ENCODE results near the gene CSTB.

DNA sequence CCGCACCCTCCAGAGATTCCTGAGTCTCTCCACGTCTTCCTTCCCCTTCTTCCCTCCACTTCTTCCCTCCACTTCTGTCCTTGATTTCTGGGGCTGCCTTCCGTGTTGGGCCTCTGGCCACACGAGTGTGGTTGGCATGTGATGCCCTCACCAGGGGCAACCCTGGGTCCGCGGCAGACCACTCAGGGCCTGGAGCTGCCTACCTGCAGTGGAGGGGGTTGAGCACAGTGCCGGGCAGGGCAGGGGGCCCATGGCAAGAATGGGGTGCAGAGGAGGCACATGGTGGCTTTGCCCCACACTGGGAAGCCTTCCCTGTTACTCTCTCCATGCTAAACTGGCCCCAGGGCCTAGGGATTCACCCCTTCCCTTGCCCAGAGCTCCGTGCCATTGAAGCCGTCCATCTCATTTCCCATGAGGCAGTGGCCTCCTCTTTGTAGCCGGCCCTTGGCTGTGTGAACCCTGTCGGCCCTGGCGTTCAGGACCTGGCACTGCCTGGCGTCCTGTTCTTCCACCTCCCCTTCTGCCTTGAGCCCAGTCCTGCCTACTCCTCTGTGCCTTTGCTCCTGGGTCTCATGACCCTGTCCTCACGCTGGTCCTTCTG is 26.7 kb upstream of the CSTB start:
- TF ChIP-seq, protein P1, sequence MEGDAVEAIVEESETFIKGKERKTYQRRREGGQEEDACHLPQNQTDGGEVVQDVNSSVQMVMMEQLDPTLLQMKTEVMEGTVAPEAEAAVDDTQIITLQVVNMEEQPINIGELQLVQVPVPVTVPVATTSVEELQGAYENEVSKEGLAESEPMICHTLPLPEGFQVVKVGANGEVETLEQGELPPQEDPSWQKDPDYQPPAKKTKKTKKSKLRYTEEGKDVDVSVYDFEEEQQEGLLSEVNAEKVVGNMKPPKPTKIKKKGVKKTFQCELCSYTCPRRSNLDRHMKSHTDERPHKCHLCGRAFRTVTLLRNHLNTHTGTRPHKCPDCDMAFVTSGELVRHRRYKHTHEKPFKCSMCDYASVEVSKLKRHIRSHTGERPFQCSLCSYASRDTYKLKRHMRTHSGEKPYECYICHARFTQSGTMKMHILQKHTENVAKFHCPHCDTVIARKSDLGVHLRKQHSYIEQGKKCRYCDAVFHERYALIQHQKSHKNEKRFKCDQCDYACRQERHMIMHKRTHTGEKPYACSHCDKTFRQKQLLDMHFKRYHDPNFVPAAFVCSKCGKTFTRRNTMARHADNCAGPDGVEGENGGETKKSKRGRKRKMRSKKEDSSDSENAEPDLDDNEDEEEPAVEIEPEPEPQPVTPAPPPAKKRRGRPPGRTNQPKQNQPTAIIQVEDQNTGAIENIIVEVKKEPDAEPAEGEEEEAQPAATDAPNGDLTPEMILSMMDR (IDR thresholded peaks at IDR 0.05) = no peak
- TF ChIP-seq POLR2A (IDR thresholded peaks at IDR 0.05) = no peak

Measured in stomach (tissue), 4 donors.